ENCODE measurements around the gene TMCO1. TPM values are rescaled to one million over a fixed set of nuclear protein-coding genes. Genes with fewer than 3 reads are reported as not detected.

TMCO1 gene
- total RNA-seq, 8 experiments from 2014 or later = 57.6 to 149 (median 100) TPM

Other genes with a start within 250 kb of the TMCO1 start
- gene LRRC52, start 224.9 kb downstream of the TMCO1 start, total RNA-seq = under 1 TPM in 5 of 8 experiments, not detected in 3; 0.14 to 1.00 (median 0.31) TPM
- 100 to 1,000 TPM in 7 of 8 experiments, 10 to 100 TPM in 1; 56.3 to 337 (median 224) TPM for gene MGST3, start 137.6 kb downstream of the TMCO1 start, total RNA-seq
- 10 to 100 TPM; 23.3 to 69.0 (median 41.5) TPM for gene ALDH9A1, start 70.3 kb downstream of the TMCO1 start, total RNA-seq
- gene UCK2, start 58.7 kb upstream of the TMCO1 start, total RNA-seq = 10 to 100 TPM; 28.3 to 83.2 (median 46.0) TPM

Measured in motor neuron (in vitro differentiated cells).